Breast epithelium (tissue), 4 donors: ENCODE data around the gene SLCO2B1. TPM values are rescaled to one million over a fixed set of nuclear protein-coding genes. Genes with fewer than 3 reads are reported as not detected.

Source experiments
- DNase-seq, 2 donors: peaks; one replicate each; pipeline ENCODE4 v3.0.0-alpha.2; 2019; ENCODE audit warnings: low spot score in 2 of 2
- H3K27ac ChIP-seq, 2 donors: fragments of 200-600 bp; sonication (generic) in 1 of 2; one replicate each; pipeline ENCODE4 v1.5.1; 2016 to 2019; ENCODE audit warnings: mild to moderate bottlenecking in 1 of 2
- H3K27me3 ChIP-seq, 2 donors: fragments of 200-600 bp; sonication (generic) in 1 of 2; one replicate each; pipeline versions ENCODE4 v1.5.1 to v1.6.0; 2017 to 2019; ENCODE audit warnings: control low read depth in 1 of 2, mild to moderate bottlenecking in 1 of 2
- H3K36me3 ChIP-seq: fragments of 200-600 bp; one replicate; pipeline ENCODE4 v1.5.1; 2019
- H3K4me1 ChIP-seq, 2 donors: fragments of 200-600 bp; sonication (generic); one replicate each; pipeline ENCODE4 v1.5.1; 2016 to 2019; ENCODE audit warnings: control low read depth in 1 of 2
- H3K4me3 ChIP-seq, 3 donors: fragments of 200-600 bp; sonication (generic); 1 replicate in 2 of 3; 2 replicates in 1 of 3; pipeline ENCODE4 v1.5.1; 2016 to 2019; ENCODE audit warnings: mild to moderate bottlenecking in 3 of 3, moderate library complexity in 2 of 3
- H3K9me3 ChIP-seq, 2 donors: fragments of 200-600 bp; sonication (generic) in 1 of 2; one replicate each; pipeline ENCODE4 v1.5.1; 2016 to 2019; ENCODE audit warnings: control low read depth in 1 of 2
- CTCF ChIP-seq, 3 donors: fragments of 450-650 bp; IDR thresholded peaks; one replicate each; pipeline ENCODE4 v1.5.1; 2016 to 2017; ENCODE audit warnings: antibody characterized with exemption in 3 of 3, mild to moderate bottlenecking in 3 of 3, moderate library complexity in 3 of 3
- POLR2A ChIP-seq: fragments of 450-650 bp; IDR thresholded peaks from one replicate; pipeline ENCODE4 v1.6.1; 2016; ENCODE audit warnings: antibody characterized with exemption, mild to moderate bottlenecking, moderate library complexity
- POLR2AphosphoS5 ChIP-seq, 3 donors: sonication (generic); formaldehyde crosslinking; IDR thresholded peaks; one replicate each; pipeline ENCODE4 v1.6.1; 2017; ENCODE audit warnings: antibody characterized with exemption in 3 of 3
- intact Hi-C: fragments of 100-400 bp; cut with DNase I; formaldehyde crosslinking; loops from one replicate; pipeline ENCODE4 v1.15.1; 2023; ENCODE audit warnings: low total_unique reads
- total RNA-seq, 3 donors: library from RNA; depleted of rRNA; stranded (reverse); fragments of >200 nt; gene quantifications; one replicate each; pipeline ENCODE4 v1.1.0, GENCODE V29; 2016

Gene SLCO2B1
- total RNA-seq, 3 donors from 2014 or later, result 23.9 to 86.9 (median 32.3) TPM

- Histone ChIP-seq H3K27me3 (no peaks in the 10 kb centered on the region), H3K27ac (no peak overlapping the region), H3K4me1 (no peaks in the 10 kb centered on the region), H3K36me3 (no peaks in the 10 kb centered on the region), H3K9me3 (no peaks in the 10 kb centered on the region), H3K4me3 (no peak overlapping the region)
- intact Hi-C loops, result no loop called here
- DNase-seq, result no peak
- no peak for TF ChIP-seq POLR2A
- no peak for TF ChIP-seq CTCF (IDR thresholded peaks at IDR 0.05)
- TF ChIP-seq POLR2AphosphoS5 (IDR thresholded peaks at IDR 0.05), result no peak
These were observed 19.8 kb downstream of the SLCO2B1 start for GRCh38 chr11:75170516-75171201.

GRCh38 chr11:75173336-75173735, 22.4 kb downstream of the SLCO2B1 start:
- DNase-seq, result no peak
- intact Hi-C loops, result no loop called here
- Histone ChIP-seq H3K36me3 (no peaks in the 10 kb centered on the region), H3K27ac (no peak overlapping the region), H3K4me3 (no peak overlapping the region), H3K4me1 (no peaks in the 10 kb centered on the region), H3K27me3 (no peaks in the 10 kb centered on the region), H3K9me3 (no peaks in the 10 kb centered on the region)
- TF ChIP-seq CTCF (IDR thresholded peaks at IDR 0.05), result no peak

- Histone ChIP-seq H3K9me3 (no peaks in the 10 kb centered on the region), H3K4me1 (no peaks in the 10 kb centered on the region), H3K36me3 (no peaks in the 10 kb centered on the region), H3K27ac (peak overlapping the region; percentile 14 to 77), H3K27me3 (no peaks in the 10 kb centered on the region), H3K4me3 (no peak overlapping the region)
- intact Hi-C loops, result no loop called here
- TF ChIP-seq POLR2AphosphoS5 (IDR thresholded peaks at IDR 0.05), result no peak
- TF ChIP-seq POLR2A, result no peak
- DNase-seq, result peak in 1 of 2 donors; percentile 30
These were observed 24.0 kb downstream of the SLCO2B1 start for GRCh38 chr11:75174781-75175370.

GRCh38 chr11:75182664-75183063, 31.8 kb downstream of the SLCO2B1 start:
- no peak for TF ChIP-seq CTCF (IDR thresholded peaks at IDR 0.05)
- no peak for TF ChIP-seq POLR2AphosphoS5 (IDR thresholded peaks at IDR 0.05)
- TF ChIP-seq POLR2A, result no peak
- H3K9me3 ChIP-seq, result no peaks in the 10 kb centered on the region
- H3K36me3 ChIP-seq, result no peaks in the 10 kb centered on the region
- intact Hi-C loops, result no loop called here
- DNase-seq, result no peak
- H3K27ac ChIP-seq, result no peak overlapping the region
- no peaks in the 10 kb centered on the region for H3K27me3 ChIP-seq
- no peaks in the 10 kb centered on the region for H3K4me1 ChIP-seq
- H3K4me3 ChIP-seq, result no peak overlapping the region

GRCh38 chr11:75184051-75184450, 33.1 kb downstream of the SLCO2B1 start:
- DNase-seq, result no peak
- Histone ChIP-seq H3K4me3 (no peak overlapping the region), H3K9me3 (no peaks in the 10 kb centered on the region), H3K27me3 (no peaks in the 10 kb centered on the region), H3K27ac (no peak overlapping the region), H3K4me1 (no peaks in the 10 kb centered on the region), H3K36me3 (no peaks in the 10 kb centered on the region)
- TF ChIP-seq POLR2A, result no peak
- no peak for TF ChIP-seq CTCF (IDR thresholded peaks at IDR 0.05)
- TF ChIP-seq POLR2AphosphoS5 (IDR thresholded peaks at IDR 0.05), result no peak
- intact Hi-C loops, result no loop called here
